ENCODE results near the gene EDN3. TPM values are rescaled to one million over a fixed set of nuclear protein-coding genes. Genes with fewer than 3 reads are reported as not detected.

EDN3 gene
- total RNA-seq (2014; rRNA removed; shearing (Covaris generic)) = 0.17 and 1.2 TPM in 2 replicates
- 0.12 and 0.13 TPM in 2 replicates for polyA plus RNA-seq (2016; fragmentation: Nextera tagmentation; extraction: Ambion mirVana)
- long read RNA-seq, partial matches to known transcripts = 0 of 1 reads
- long read RNA-seq, other reads (novel, unspliced or antisense) = 0 of 1 reads

DNA sequence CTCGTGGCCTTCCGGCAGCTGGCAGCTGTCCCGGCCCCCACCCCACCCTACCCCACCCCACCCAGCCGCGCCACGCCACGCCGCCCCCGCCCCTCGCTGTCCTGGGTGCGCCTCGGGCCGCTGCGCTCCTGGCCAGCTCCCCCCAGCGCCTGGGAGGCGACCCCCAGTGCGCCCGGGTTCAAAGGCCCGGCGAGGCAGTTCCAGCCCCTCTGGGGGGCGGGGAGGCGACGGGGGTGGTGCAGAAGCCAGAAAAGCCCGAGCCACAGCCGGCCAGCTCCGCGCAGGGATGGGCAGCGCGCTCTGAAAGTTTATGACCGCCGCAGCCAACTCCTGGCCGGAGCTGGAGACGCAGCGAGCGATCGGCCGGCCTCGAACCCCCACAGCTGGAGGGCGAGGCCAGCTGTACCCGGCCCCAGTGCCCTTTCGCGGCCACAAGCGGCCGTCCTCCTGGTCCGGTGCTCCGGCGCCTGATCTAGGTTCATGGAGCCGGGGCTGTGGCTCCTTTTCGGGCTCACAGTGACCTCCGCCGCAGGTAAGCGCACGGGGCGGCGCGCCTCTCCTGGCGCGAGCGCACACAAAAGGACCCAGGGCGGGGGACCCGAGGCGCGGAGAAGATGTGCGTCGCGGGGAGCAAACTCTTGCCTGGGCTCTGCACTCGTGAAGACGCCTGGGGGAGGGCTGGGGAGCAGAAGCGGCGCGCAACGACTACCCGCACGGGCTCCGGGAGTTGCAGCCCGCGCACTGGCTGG lies at the start of gene EDN3:
EDN3 (plus strand) TSS at position 279 of the 749 bp plus-strand sequence; CDS start at position 481, 202 bp downstream.
- H3K4me2 ChIP-seq = peak within 1 kb of the TSS; percentile 83

DNA sequence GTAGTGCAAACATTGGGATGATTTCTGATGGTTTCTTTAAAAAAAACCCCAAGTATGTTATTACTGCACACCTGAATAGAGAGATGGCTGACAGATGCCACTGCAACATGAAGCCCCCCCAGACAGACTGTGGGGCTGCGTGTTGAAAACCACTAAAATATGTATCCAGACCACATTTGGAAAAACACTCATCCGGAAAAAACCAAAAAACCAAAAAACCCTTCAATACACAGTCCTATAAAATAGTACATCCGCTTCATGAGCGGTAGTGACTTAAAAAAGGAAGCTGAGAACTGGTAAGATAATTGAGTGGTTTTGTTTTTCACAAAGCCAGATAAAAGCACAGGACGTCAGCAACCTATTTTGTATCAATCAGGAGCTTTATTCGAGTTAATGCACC lies 47.1 kb upstream of the EDN3 start:
- Mint-ChIP-seq H3K36me3 (ENCODE audit: low read depth) (no peaks in the 10 kb centered on the region), H3K4me1 (peaks cover 4% of the 10 kb centered on the region; the same call in 1 of the 3 replicates), H3K27me3 (ENCODE audit: insufficient read depth, low read depth, poor library complexity) (peaks cover 3% of the 10 kb centered on the region), H3K4me3 (no peak overlapping the region), H3K9me3 (no peaks in the 10 kb centered on the region), H3K27ac (no peak overlapping the region)
- Histone ChIP-seq H2AFZ (no peak overlapping the region), H3K27ac (ENCODE audit: low read depth) (no peak overlapping the region), H3K4me2 (no peak overlapping the region), H4K20me1 (replicated peaks; ENCODE audit: insufficient read depth) (no peaks in the 10 kb centered on the region), H3K4me1 (ENCODE audit: insufficient read depth) (no peaks in the 10 kb centered on the region), H3K9me2 (ENCODE audit: insufficient read depth) (0 out of 2 replicates have a peak, but pooled peaks cover 4% of the 10 kb centered on the region), H3K27me3 (ENCODE audit: insufficient read depth) (no peaks in the 10 kb centered on the region), H3K79me2 (replicated peaks; ENCODE audit: insufficient read depth) (no peaks in the 10 kb centered on the region), H3F3A (replicated peaks; ENCODE audit: low read depth) (no peaks in the 10 kb centered on the region), H3K4me3 (no peak overlapping the region), H3K36me3 (ENCODE audit: insufficient read depth) (no peaks in the 10 kb centered on the region)
- DNase-seq (ENCODE audit: low spot score) (no peak), ATAC-seq (no peak)
- TF ChIP-seq CREB1 (CRISPR knock-in tag; IDR thresholded peaks at IDR 0.05; ENCODE audit: low read depth) = no peak
- TF ChIP-seq, protein P1, sequence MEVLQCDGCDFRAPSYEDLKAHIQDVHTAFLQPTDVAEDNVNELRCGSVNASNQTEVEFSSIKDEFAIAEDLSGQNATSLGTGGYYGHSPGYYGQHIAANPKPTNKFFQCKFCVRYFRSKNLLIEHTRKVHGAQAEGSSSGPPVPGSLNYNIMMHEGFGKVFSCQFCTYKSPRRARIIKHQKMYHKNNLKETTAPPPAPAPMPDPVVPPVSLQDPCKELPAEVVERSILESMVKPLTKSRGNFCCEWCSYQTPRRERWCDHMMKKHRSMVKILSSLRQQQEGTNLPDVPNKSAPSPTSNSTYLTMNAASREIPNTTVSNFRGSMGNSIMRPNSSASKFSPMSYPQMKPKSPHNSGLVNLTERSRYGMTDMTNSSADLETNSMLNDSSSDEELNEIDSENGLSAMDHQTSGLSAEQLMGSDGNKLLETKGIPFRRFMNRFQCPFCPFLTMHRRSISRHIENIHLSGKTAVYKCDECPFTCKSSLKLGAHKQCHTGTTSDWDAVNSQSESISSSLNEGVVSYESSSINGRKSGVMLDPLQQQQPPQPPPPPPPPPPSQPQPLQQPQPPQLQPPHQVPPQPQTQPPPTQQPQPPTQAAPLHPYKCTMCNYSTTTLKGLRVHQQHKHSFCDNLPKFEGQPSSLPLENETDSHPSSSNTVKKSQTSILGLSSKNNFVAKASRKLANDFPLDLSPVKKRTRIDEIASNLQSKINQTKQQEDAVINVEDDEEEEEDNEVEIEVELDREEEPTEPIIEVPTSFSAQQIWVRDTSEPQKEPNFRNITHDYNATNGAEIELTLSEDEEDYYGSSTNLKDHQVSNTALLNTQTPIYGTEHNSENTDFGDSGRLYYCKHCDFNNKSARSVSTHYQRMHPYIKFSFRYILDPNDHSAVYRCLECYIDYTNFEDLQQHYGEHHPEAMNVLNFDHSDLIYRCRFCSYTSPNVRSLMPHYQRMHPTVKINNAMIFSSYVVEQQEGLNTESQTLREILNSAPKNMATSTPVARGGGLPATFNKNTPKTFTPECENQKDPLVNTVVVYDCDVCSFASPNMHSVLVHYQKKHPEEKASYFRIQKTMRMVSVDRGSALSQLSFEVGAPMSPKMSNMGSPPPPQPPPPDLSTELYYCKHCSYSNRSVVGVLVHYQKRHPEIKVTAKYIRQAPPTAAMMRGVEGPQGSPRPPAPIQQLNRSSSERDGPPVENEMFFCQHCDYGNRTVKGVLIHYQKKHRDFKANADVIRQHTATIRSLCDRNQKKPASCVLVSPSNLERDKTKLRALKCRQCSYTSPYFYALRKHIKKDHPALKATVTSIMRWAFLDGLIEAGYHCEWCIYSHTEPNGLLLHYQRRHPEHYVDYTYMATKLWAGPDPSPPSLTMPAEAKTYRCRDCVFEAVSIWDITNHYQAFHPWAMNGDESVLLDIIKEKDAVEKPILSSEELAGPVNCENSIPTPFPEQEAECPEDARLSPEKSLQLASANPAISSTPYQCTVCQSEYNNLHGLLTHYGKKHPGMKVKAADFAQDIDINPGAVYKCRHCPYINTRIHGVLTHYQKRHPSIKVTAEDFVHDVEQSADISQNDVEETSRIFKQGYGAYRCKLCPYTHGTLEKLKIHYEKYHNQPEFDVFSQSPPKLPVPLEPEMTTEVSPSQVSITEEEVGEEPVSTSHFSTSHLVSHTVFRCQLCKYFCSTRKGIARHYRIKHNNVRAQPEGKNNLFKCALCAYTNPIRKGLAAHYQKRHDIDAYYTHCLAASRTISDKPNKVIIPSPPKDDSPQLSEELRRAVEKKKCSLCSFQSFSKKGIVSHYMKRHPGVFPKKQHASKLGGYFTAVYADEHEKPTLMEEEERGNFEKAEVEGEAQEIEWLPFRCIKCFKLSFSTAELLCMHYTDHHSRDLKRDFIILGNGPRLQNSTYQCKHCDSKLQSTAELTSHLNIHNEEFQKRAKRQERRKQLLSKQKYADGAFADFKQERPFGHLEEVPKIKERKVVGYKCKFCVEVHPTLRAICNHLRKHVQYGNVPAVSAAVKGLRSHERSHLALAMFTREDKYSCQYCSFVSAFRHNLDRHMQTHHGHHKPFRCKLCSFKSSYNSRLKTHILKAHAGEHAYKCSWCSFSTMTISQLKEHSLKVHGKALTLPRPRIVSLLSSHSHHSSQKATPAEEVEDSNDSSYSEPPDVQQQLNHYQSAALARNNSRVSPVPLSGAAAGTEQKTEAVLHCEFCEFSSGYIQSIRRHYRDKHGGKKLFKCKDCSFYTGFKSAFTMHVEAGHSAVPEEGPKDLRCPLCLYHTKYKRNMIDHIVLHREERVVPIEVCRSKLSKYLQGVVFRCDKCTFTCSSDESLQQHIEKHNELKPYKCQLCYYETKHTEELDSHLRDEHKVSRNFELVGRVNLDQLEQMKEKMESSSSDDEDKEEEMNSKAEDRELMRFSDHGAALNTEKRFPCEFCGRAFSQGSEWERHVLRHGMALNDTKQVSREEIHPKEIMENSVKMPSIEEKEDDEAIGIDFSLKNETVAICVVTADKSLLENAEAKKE (CRISPR knock-in tag; IDR thresholded peaks at IDR 0.05) = no peak
- TF ChIP-seq, protein P2, sequence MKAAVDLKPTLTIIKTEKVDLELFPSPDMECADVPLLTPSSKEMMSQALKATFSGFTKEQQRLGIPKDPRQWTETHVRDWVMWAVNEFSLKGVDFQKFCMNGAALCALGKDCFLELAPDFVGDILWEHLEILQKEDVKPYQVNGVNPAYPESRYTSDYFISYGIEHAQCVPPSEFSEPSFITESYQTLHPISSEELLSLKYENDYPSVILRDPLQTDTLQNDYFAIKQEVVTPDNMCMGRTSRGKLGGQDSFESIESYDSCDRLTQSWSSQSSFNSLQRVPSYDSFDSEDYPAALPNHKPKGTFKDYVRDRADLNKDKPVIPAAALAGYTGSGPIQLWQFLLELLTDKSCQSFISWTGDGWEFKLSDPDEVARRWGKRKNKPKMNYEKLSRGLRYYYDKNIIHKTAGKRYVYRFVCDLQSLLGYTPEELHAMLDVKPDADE (IDR thresholded peaks at IDR 0.05) = no peak
- TF ChIP-seq POLR2AphosphoS5 (IDR thresholded peaks at IDR 0.05; ENCODE audit: low read depth) = no peak
- no peak for TF ChIP-seq EZH2phosphoT487 (IDR thresholded peaks at IDR 0.05; ENCODE audit: unreplicated experiment)
- no peak for TF ChIP-seq NANOG (IDR thresholded peaks at IDR 0.05; ENCODE audit: borderline replicate concordance)
- TF ChIP-seq REST (IDR thresholded peaks at IDR 0.05; ENCODE audit: unreplicated experiment) = no peak
- TF ChIP-seq ZNF114 (CRISPR knock-in tag; IDR thresholded peaks at IDR 0.05) = no peak

More for the DNA sequence above, at the start of gene EDN3:
- ATAC-seq (peak; percentile 86), DNase-seq (ENCODE audit: low spot score) (peak; percentile 75)
- Mint-ChIP-seq H3K4me1 (no peaks in the 10 kb centered on the region), H3K9me3 (no peaks in the 10 kb centered on the region), H3K27ac (no peak within 1 kb of the TSS), H3K27me3 (ENCODE audit: insufficient read depth, low read depth, poor library complexity) (peaks cover 53% of the 10 kb centered on the region), H3K4me3 (peak within 1 kb of the TSS; percentile 68), H3K36me3 (ENCODE audit: low read depth) (no peaks in the 10 kb centered on the region)
- H3K27me3 ChIP-seq (ENCODE audit: insufficient read depth) = peaks cover 59% of the 10 kb centered on the region
- H4K20me1 ChIP-seq (replicated peaks; ENCODE audit: insufficient read depth) = no peaks in the 10 kb centered on the region
- peaks cover 3% of the 10 kb centered on the region; the same call in 1 of the 2 replicates for H3K9me2 ChIP-seq (ENCODE audit: insufficient read depth)
- no peak within 1 kb of the TSS for H3K27ac ChIP-seq (ENCODE audit: low read depth)
- peak within 1 kb of the TSS; percentile 65 for H3K4me3 ChIP-seq
- peak within 1 kb of the TSS; percentile 98 for H2AFZ ChIP-seq
- no peaks in the 10 kb centered on the region for H3K79me2 ChIP-seq (replicated peaks; ENCODE audit: insufficient read depth)
- H3K36me3 ChIP-seq (ENCODE audit: insufficient read depth) = no peaks in the 10 kb centered on the region
- H3F3A ChIP-seq (replicated peaks; ENCODE audit: low read depth) = no peaks in the 10 kb centered on the region
- peak; percentile 55 for TF ChIP-seq EZH2 (IDR thresholded peaks at IDR 0.05; ENCODE audit: low read depth, unreplicated experiment)
- TF ChIP-seq CREB1 (CRISPR knock-in tag; IDR thresholded peaks at IDR 0.05; ENCODE audit: low read depth) = no peak
- no peaks in the 10 kb centered on the region for H3K4me1 ChIP-seq (ENCODE audit: insufficient read depth)

All from GM23338 (cell line).